ENCODE data around the gene GDPD3. TPM values are rescaled to one million over a fixed set of nuclear protein-coding genes. Genes with fewer than 3 reads are reported as not detected.
A peak's percentile ranks its signal among the peaks of the same experiment; 100 is the strongest.

Gene GDPD3
- total RNA-seq, 2 donors from 2014 or later = 2.6 to 3.4 TPM

DNA sequence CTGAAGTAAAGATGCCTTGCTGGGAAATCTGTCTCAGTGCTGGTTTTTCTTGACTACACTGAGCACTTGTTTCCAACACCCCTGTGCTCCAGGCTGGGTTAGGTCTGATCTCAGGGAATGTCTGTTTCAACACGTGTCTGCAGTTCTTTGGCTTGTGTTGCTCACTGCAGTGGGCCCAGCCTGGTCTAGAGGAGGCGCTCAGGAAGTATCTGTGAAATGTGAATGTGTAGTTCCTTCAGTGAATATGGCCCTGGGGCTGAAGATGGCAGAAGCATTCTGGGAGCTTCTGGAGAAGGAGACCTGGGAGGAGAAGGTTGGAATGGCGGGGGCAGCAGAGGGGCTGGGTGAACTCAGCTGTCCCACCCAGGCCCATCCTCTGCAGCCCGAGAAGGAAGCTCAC is 9.2 kb downstream of the GDPD3 start:
- ATAC-seq (no peak), DNase-seq (no peak)
- intact Hi-C loops (cut with DNase I) = no loop called here

DNA sequence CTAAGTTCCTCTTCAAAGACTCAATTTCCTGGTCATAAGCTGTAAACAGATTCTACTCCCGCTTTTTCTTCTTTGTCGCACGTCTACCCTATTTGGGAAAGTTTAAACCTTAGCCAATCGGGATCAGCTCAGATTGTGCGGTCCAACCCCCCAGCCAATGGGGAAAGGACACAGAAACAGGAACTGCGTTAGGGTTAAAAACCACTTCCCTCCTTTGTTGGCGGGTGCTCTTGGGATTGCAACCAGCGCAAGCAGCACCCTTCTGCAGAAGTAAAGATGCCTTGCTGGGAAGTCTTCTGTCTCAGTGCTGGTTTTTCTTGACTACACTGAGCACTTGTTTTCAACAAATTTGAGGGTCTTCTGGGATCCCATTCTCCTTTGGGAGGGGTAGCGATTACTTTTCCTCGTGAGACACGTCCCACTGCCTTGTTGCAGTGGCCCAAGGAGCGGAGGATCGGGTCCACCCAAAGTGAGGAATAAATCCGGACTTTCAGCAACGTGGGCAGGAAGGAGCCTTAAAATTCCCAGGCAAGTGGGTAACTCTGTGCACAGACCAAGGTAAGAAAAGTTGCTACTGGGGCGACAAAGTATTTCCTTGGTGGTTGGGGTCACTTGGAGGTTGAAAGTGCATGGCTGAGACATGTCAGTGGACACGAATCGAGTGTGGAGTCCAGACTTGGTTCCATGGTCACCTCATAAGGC is 16.3 kb downstream of the GDPD3 start:
- intact Hi-C loops (cut with DNase I) = loop anchor here in 1 of 2 donors (10.0 kb wide), 3 partner anchors 52 to 558 kb away; partner anchors contain the start of genes FBRS, PRR14 and ZNF771
- no peak for ATAC-seq
- no peak for DNase-seq

DNA sequence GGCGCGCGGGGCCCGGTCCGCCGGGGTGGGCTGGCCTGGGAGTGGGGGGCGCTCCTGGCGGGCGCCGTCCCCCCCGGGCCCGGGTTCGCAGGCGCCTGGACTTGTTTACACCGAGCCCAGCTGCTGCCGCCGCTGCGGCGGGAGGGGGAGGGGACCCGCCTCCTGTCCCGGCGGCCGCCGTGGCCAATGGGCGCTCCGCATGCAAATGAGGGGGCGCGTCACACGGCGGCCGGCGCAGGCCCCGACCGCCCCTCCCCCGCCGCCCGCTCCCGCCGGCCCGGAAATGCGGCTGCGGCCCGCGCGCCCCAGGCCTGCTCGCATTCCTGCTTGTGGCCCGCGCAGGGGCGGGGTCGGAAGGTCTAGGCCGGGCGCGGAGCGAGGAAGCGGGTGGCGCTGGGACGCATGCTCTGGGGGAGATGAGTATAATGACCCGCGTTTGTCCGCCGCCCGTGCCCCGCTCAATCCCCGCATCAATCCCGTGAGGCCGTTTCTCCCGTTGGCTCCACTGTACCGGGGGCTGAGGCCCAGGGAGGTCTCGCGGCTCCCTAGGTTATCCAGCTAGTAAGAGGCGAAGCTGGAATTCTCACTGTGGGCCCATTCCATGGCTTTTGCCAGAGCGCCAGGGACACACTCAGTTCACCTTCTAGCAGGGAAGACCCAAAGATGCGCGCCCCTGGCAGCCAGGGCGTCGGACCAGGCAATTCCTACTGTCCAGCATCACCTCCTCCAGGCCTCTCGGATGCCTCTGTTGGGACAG is 17.1 kb downstream of the GDPD3 start, which contains the start of gene YPEL3:
Gene YPEL3 (minus strand): TSS at position 109 of the 757 bp plus-strand sequence. CDS start 731 bp downstream, outside the sequence.
- ATAC-seq = peak; percentile 73 to 83
- intact Hi-C loops (cut with DNase I) = loop anchor here in 1 of 2 donors (10.0 kb wide), 3 partner anchors 51 to 559 kb away; partner anchors contain the start of genes FBRS, PRR14 and ZNF771

DNA sequence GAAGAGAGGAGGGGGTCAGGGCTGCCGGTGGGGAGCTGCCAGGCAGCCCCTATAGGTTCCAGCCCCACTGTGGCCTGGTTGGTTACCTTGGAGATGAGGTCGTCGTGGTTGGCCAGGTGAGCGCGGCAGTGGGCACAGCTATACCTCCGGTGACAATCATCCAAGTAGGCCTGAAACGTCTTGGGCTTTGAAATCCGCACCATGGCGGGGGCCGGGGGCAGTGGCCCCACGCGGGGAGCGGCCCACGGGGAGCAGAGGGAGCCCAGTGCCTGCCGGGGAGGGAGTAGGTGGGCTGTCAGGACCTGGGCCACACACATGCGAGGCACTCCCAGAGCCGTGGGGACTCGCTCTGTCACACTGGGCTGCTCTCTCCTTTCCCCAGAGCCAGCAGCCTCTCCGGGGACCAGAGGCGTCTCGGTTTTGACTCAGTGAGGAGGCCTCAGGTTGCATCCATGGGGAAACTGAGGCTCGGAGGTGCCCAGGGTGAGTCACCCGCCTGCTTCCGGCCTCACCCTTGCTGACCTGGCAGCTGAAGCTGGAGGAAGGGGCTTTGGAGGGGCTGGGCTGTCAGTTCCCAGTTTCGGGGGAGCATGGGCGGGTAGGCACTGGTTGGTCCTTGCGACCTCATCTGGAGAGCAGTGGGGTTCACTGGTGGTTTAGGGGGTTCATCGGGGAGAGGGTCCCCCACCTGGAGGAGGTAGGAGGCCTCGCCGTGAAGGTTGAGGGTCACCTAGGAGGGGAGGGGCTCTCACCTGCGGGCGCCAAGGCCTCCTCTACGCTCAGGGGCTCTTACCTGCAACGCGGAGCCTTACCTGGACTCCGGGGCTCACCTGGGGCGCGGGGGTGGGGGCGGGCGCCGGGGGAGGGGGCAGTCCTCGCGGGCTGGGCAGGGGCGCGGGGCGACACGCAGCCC is 17.9 kb downstream of the GDPD3 start:
- no peak for DNase-seq
- intact Hi-C loops (cut with DNase I) = loop anchor here in 1 of 2 donors (10.0 kb wide), 3 partner anchors 51 to 559 kb away; partner anchors contain the start of genes FBRS, PRR14 and ZNF771
- no peak for ATAC-seq

More for the DNA sequence above, 17.1 kb downstream of the GDPD3 start, which contains the start of gene YPEL3:
- peak; percentile 95 for DNase-seq

DNA sequence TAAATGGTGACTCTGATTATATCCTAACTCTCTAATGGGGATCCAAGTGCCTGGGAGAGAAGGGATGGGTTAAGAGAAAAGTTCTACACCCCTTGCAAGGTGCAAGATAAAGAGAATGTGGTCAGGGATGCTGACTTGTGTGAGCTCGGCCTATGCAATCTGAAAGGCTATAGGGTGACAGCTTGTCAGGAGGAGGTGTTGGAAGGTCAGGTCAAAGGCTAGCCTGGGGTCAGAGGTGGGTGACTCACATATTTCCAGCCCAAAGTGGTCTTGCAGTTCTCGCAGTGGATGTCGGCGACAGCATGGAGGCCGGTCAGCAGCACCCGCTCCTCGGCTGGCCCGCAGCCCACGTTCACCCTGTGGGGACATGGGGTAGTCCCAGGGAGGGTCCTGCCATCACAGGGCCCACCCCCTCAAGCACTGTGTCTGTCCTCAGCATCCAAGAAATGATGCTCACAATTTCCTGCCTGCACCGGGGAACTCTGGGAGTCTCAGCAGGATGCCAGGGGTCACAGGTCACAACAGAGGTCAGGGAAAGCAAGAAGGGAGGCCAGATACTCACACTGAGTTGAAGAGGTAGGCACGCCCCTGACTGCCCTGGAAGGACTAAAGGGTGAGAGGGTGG is 18.7 kb downstream of the GDPD3 start:
- no peak for DNase-seq
- no peak for ATAC-seq
- intact Hi-C loops (cut with DNase I) = loop anchor here in 1 of 2 donors (10.0 kb wide), 3 partner anchors 50 to 560 kb away; partner anchors contain the start of genes FBRS, PRR14 and ZNF771

DNA sequence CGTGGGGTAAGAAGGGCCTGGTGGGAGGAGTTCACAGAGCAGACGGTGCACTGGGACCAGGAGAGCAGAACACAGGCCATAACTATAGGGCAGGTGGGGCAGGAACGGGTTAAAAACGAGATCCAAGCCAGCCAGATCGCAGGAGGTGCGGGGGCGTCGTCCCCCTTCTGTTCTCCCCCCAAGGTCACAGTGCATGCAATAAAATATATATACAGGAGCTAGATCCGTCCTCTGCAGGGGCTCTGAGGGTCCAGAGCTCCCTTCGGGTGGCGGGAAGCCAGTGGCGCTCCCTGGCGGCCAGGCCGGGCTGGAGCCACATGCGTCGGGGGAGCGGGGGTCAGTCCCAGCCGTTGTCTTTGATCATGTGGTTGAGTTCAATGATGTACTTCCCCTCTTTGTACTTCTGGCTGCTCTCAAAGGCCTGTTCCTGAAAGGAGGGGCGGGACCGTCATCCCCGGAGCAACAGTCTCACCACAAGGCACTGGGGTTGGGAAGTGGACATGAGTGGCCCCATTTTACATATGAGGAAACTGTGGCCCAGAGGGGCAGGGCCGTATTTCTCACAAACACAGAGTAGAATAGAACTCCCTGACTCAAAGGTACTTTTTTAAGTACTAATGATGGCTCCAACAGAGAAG is 20.8 kb downstream of the GDPD3 start:
- intact Hi-C loops (cut with DNase I) = loop anchor here in 1 of 2 donors (10.0 kb wide), 3 partner anchors 48 to 562 kb away; partner anchors contain the start of genes FBRS, PRR14 and ZNF771
- DNase-seq = peak; percentile 87
- ATAC-seq = peak; percentile 33 to 62

DNA sequence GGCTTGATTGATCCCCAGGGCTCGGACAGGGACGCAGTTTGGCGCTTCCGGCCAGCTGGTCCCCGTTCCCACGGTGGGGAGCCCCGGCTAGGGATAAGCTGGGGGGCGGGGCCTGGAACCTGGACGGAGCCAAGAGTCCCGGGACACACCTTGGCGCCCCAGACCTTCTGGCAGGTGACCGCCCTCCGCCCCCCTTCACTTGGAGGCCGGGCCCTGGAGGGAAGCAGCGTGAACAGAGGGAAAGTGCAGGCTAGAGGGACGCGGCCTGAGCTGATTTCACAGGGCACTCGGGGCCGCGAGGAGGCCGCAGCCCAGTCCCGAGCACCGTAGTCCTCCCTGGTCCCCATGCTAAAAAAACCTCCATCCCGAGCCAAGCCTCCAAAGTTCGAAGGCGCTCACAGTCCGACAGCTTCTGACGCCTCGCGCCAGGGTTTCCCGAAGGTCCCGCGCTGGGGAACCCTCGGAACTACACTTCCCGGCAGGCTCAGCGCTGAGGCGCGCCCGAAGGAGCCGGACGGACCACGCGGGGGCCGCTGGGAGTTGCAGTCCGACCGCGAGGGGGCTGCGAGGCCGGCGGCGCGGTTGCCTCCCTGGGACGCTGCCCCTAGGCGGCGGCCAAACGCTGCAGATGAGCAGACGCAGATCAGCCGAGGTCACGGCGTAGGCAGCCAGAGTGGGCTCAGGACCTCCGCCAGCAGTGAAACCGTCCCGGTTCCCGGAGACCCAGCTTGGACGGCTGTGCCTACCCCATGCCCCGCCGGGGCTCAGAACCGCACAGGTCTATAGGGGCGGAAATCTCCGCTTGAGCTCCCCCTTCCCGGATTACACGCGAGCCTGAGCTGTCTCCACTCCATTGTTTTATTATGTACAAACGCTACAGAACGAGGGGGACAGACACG is 21.6 kb downstream of the GDPD3 start, which contains the start of gene TBX6:
Gene TBX6 (minus strand): TSS at position 451 of the 899 bp plus-strand sequence. CDS start 731 bp downstream, outside the sequence.
- intact Hi-C loops (cut with DNase I) = loop anchor here in 1 of 2 donors (10.0 kb wide), 3 partner anchors 47 to 563 kb away; partner anchors contain the start of genes FBRS, PRR14 and ZNF771
- peak; percentile 92 to 93 for ATAC-seq
- peak; percentile 96 for DNase-seq

DNA sequence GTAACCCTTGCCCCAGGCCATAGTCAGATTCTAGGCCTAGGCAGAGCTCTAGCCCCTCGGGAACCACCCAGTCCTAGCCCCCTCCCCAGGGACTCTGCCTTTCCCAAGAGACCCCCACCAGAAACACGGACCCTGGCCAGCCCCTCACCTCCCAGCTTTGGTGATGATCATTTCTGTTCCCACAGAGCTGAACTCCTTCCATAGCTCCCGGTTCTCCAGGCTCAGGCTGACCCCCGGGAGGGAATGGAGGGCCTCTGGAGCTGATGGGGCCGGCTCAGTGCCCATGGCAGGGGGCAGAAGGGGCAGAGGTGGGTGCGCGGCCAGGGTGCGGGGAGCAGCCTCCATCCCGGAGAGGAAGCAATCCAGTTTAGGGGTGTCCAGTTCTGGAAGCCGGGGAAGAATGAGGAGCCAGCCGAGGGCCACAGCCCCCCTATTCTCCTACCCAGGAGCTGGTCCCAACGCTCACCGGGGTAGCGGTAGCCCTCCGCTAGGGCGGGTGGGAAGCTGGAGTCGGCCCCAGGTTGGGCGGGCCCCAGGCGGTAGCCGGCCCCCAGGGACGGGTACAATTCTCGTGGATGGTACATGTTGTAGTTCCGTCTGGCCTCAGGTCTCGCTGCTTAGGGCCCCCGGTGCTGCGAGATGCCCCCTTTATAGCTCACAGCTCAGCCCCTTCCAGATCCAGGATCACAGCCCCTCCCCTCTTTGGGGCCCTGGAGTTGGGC is 22.6 kb downstream of the GDPD3 start:
- intact Hi-C loops (cut with DNase I) = loop anchor here in 1 of 2 donors (10.0 kb wide), 3 partner anchors 46 to 564 kb away; partner anchors contain the start of genes FBRS, PRR14 and ZNF771
- ATAC-seq (no peak), DNase-seq (no peak)

DNA sequence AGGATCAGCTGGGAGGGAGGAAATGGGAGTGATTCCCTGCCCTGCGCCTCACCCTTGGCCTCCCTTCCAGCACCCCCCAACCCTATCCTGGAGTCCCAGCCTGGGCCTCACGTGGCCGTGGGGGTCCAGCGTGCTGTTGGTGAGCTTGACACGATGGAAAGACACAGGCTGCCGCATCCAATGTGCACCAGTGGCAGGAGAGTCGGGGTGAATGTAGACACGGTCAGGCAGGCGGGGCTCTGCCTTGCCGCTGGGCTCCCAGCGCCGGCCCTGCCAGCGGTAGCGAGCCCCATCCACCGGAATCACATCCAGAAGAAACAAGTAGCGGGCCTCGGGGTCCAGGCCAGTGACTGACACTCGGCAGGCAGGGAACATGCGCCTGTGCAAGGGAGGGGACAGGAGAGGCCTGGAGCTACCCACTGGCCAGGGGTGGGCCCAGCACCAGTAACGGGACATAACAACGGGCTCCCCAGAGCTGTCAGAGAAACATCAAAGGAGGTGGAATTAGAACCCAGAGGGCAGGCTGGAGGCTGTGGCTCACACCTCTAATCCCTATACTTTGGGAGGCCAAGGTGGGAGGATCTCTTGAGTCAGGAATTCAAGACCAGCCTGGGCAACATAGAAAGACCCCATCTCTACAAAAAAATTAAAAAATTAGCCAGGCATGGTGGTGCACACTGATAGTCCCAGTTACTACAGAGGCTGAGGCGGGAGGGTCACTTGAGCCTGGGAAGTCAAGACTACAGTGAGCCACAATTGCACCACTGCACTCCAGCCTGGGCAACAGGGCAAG is 24.3 kb downstream of the GDPD3 start:
- ATAC-seq = no peak
- intact Hi-C loops (cut with DNase I) = no loop called here
- no peak for DNase-seq

DNA sequence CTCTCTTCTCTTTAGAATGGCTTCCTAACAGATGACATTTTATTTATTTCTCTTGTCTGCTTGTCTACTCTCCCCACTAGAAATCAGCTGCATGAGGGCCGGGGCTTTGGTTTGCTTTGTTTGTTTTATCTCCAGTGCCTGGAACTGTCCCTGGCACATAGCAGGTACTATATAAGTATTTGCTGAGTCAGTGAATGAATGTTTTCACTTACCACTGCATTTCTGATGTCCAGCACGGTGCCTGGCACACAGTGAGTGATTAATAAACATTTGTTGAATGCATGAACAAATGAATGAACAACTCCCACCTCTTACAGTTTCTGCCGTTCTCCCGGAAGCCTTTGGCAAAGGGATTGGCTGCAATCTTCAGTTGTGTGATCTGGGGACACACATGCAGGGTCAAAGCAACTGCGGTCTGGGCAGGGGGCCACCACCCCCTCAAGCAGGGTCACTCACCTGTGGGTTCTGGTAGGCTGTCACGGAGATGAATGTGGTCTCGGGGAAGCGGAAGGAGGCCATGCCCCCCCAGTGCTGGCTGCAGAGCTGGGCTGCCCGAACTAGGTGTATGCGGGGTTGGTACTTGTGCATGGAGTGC is 25.0 kb downstream of the GDPD3 start:
- DNase-seq (no peak), ATAC-seq (no peak)
- intact Hi-C loops (cut with DNase I) = no loop called here

DNA sequence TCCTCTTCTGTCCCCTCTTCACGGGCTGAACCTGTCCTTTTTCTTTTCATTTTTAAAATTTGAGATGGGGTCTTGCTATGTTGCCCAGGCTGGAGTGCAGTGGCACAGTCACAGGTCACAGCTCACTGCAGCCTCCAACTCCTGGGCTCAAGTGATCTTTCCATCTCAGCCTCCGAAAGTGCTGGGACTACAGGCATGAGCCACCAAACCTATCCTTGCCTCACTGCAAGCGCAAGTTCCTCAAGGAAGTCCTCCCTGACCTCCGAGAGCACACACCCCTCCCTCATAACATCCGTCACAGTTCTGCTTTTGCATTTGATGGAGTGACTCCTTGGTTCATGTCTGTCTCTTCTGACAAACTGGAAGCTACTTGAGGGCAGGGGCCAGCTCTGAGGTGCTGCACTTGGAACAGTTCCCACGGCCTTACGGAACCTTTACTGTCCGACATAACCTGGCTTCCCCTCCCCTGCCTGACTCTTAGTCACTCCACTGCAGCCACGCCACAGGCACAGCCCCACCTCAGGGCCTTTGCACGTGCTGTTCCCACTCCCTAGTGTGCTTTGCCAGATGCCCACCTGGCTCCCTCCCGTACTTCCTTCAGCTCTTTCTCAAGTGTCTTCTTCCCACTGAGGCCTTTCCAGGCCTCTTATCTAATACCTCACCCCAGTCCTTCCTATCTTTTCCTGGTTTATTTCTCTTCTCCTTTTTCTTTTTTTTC is 26.0 kb downstream of the GDPD3 start:
- intact Hi-C loops (cut with DNase I) = no loop called here
- ATAC-seq (no peak), DNase-seq (no peak)

DNA sequence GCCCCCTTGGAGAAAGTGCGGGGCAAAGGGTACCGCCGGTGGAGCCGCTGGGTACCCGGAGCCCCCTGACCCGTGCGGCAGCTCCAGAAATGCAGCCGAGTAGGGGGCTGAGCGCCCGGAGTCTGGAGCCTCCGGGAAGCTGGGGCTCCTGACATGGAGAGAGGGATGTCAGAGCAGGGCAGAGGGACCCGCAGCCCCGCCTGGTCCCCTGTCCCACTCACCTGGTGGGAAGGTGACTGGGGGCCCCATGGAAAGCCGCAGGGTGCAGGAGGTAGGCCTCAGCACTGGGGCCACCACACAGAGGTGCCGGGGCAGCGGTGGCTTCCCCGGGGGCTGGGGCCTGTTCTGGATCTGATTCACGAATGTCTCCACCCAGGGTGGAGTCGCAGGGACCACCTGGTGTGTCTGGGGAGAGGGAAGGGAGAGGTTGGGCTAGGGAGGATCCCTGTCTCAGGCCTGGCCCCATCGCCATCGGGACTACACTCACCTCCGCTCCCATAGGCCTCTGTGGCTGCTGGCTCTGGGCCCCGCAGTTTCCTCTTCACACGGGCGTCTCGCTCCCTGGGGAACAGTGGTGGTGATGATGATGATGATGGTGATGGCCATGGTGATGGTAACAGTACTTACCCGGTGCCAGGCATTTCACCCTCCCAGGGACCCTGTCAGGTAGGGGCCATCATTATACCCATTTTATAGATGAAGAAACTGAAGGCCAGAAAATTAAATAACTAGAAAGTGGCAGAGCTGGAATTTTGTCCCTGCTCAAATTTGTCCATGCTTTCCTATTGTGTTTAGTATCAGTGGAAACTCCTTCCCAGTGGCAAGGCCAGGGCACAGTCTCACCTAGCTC is 26.8 kb downstream of the GDPD3 start:
- DNase-seq (no peak), ATAC-seq (no peak)
- intact Hi-C loops (cut with DNase I) = no loop called here

DNA sequence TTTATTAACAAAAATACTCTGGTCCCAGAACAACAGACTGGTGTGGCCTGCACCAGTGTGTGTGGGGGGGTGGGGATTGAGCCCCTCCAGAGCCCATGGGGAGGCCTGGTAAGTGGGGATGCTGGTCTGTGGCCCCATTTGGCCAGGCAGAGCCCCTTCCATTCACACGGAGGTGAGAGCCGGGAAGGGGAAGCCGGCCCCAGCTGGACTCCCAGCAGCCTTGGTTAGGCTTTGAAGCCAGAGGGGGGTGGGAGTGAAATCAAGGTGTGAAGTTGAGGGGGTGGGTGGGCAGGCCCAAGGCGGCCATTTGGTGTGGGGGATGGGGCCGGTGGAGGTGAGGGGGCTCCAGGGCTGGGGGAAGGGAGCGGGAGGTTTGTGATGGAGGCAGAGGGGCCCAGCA is 27.5 kb downstream of the GDPD3 start:
- no peak for DNase-seq
- intact Hi-C loops (cut with DNase I) = no loop called here
- no peak for ATAC-seq

Measured in left cardiac atrium (tissue), 4 donors.